Fibroblast of lung (primary cell): ENCODE measurements around the gene JPT1. TPM values are rescaled to one million over a fixed set of nuclear protein-coding genes. Genes with fewer than 3 reads are reported as not detected.
"Not testable (repeated sequence)": the region's sequence is repeated elsewhere in the genome, so short reads cannot be mapped to it uniquely, and the experiment has no call there.

Experiments
- DNase-seq, 2 donors: peaks; one replicate each; pipeline versions ENCODE4 v3.0.0 to v3.0.0-alpha.2; 2010; ENCODE audit warnings: low read depth in 2 of 2
- H2AFZ ChIP-seq: 2 replicates; pipeline ENCODE4 v1.5.1; 2012; ENCODE audit warnings: low read length, control low read depth, inconsistent platforms
- H3K27ac ChIP-seq: 2 replicates; pipeline ENCODE4 v1.5.1; 2011; ENCODE audit warnings: low read length, control low read depth; ENCODE audit not compliant: insufficient read depth
- H3K27me3 ChIP-seq: 2 replicates; pipeline ENCODE4 v1.5.1; 2011; ENCODE audit warnings: mild to moderate bottlenecking, low read length; ENCODE audit not compliant: control insufficient read depth, insufficient read depth
- H3K36me3 ChIP-seq: 2 replicates; pipeline ENCODE4 v1.5.1; 2011; ENCODE audit warnings: low read length; ENCODE audit not compliant: control insufficient read depth, insufficient read depth
- H3K4me1 ChIP-seq: 2 replicates; pipeline ENCODE4 v1.5.1; 2011; ENCODE audit warnings: low read length; ENCODE audit not compliant: control insufficient read depth, insufficient read depth; ENCODE audit errors: extremely low read depth
- H3K4me2 ChIP-seq: 2 replicates; pipeline ENCODE4 v1.5.1; 2011; ENCODE audit warnings: low read length, control low read depth; ENCODE audit not compliant: insufficient read depth; ENCODE audit errors: extremely low read depth
- H3K4me3 ChIP-seq, 4 experiments: fragments of 200-600 bp in 1 of 4; sonication (generic) in 1 of 4; replicated peaks in 1 of 4; 2 replicates each; pipeline ENCODE4 v1.5.1; 2011 to 2016; ENCODE audit warnings: low read length in 4 of 4, low read depth in 3 of 4, mild to moderate bottlenecking in 3 of 4, control low read depth in 2 of 4, inconsistent platforms in 1 of 4, mixed read lengths in 1 of 4; ENCODE audit not compliant: insufficient read depth in 1 of 4; ENCODE audit errors: control extremely low read depth in 1 of 4
- H3K79me2 ChIP-seq: 2 replicates; pipeline ENCODE4 v1.5.1; 2012; ENCODE audit warnings: mild to moderate bottlenecking, low read length, inconsistent platforms; ENCODE audit not compliant: control insufficient read depth, insufficient read depth
- H3K9ac ChIP-seq: 2 replicates; pipeline ENCODE4 v1.5.1; 2011; ENCODE audit warnings: mild to moderate bottlenecking, low read length, control low read depth; ENCODE audit not compliant: insufficient read depth
- H3K9me3 ChIP-seq: 2 replicates; pipeline ENCODE4 v1.5.1; 2012; ENCODE audit warnings: low read depth, low read length; ENCODE audit not compliant: control insufficient read depth, insufficient read depth
- H4K20me1 ChIP-seq: 2 replicates; pipeline ENCODE4 v1.5.1; 2011; ENCODE audit warnings: low read length; ENCODE audit not compliant: control insufficient read depth, insufficient read depth; ENCODE audit errors: extremely low read depth
- EZH2 ChIP-seq: IDR thresholded peaks from 2 replicates; pipeline ENCODE4 v1.5.1; 2012; ENCODE audit warnings: low read length, control low read depth, mild to moderate bottlenecking; ENCODE audit errors: missing control alignments
- polyA plus RNA-seq, 2 donors: library from polyadenylated mRNA; depleted of rRNA in 1 of 2; stranded (reverse) in 1 of 2; unstranded in 1 of 2; fragments of >200 nt; gene quantifications; 2 replicates each; pipeline ENCODE4 v1.2.1, GENCODE V29; 2011 to 2012; ENCODE audit warnings: missing spikeins in 1 of 2
- total RNA-seq: library from RNA; depleted of rRNA; stranded (reverse); fragments of >200 nt; gene quantifications from 2 replicates; pipeline ENCODE4 v1.2.1, GENCODE V29; 2014
- TF ChIP-seq, protein P1 (sequence below), 2 donors: IDR thresholded peaks in 1 of 2; conservative IDR thresholded peaks in 1 of 2; 1 replicate in 1 of 2; 2 replicates in 1 of 2; pipeline ENCODE4 v1.5.1; 2011 to 2012; ENCODE audit warnings: low read length in 2 of 2, control low read depth in 1 of 2, inconsistent platforms in 1 of 2, low read depth in 1 of 2, mild to moderate bottlenecking in 1 of 2

Gene JPT1
- total and polyA plus RNA-seq, 2 donors (not counting 1 experiment from before 2014, with no cell fraction given), result 78.8 to 142 TPM

DNA sequence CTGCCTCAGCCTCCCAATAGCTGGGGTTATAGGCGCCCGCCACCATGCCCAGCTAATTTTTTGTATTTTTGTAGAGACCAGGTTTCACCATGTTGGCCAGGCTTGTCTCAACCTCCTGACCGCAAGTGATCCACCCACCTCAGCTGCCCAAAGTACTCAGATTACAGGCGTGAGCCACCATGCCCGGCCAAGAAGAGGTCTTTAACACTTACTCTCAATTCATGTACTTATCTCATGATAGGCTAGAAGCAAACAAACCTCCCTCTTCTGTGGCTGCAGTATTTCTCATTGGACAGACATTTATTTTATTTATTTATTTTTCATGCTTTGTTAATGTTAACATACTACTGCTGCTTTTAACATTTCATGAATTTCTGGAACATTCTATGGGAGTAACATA, 15.8 kb downstream of the JPT1 start:
- peaks cover 3% of the 10 kb centered on the region for H3K36me3 ChIP-seq
- H3K9ac ChIP-seq, result no peak overlapping the region
- no peak overlapping the region for H3K27ac ChIP-seq
- DNase-seq, result no peak
- H3K4me3 ChIP-seq, result no peak overlapping the region
- no peak overlapping the region for H3K4me2 ChIP-seq
- no peaks in the 10 kb centered on the region for H3K4me1 ChIP-seq
- no peaks in the 10 kb centered on the region for H3K79me2 ChIP-seq
- TF ChIP-seq, protein P1, sequence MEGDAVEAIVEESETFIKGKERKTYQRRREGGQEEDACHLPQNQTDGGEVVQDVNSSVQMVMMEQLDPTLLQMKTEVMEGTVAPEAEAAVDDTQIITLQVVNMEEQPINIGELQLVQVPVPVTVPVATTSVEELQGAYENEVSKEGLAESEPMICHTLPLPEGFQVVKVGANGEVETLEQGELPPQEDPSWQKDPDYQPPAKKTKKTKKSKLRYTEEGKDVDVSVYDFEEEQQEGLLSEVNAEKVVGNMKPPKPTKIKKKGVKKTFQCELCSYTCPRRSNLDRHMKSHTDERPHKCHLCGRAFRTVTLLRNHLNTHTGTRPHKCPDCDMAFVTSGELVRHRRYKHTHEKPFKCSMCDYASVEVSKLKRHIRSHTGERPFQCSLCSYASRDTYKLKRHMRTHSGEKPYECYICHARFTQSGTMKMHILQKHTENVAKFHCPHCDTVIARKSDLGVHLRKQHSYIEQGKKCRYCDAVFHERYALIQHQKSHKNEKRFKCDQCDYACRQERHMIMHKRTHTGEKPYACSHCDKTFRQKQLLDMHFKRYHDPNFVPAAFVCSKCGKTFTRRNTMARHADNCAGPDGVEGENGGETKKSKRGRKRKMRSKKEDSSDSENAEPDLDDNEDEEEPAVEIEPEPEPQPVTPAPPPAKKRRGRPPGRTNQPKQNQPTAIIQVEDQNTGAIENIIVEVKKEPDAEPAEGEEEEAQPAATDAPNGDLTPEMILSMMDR (conservative IDR thresholded peaks at IDR 0.05 in 1 of 2, IDR thresholded peaks at IDR 0.05 in 1 of 2; ENCODE audit: low read depth in 1 of 2, low read length in 2 of 2), result no peak
- TF ChIP-seq EZH2, result no peak
- H3K27me3 ChIP-seq, result no peaks in the 10 kb centered on the region
- no peaks in the 10 kb centered on the region for H3K9me3 ChIP-seq
- no peaks in the 10 kb centered on the region for H4K20me1 ChIP-seq
- H2AFZ ChIP-seq, result no peak overlapping the region

DNA sequence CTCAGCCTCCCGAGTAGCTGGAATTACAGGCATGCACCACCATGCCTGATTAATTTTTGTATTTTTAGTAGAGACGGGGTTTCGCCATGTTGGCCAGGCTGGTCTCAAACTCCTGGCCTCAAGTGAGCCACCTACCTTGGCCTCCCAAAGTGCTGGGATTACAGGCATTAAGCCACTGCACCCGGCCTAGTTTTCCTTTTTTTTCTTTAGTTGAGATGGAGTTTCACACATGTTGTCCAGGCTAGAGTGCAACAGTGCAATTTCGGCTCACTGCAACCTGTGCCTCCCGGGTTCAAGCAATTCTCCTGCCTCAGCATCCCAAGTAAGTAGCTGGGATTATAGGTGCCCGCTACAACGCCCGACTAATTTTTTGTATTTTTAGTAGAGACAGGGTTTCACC, 16.6 kb downstream of the JPT1 start:
- H3K27me3 ChIP-seq, H3K36me3 ChIP-seq: not testable (repeated sequence)

DNA sequence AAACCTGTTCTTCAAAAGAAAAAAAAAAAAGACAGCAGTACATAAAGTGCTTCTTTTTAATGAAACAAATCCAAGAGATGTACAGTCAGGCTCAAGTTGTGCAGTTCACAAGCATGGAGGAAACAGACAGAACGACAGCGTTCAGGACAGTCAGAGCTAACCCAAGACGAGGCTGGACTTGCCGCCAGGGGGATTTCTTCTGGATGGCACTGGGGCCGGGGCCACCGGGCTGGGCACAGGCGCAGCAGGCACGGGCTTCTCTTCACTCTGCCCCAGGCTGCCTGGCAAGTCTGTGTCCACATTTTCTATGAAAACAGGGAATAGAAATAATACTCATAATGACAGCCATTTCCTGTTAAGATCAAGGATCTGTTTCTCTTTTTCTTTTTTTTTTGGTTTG, 18.4 kb downstream of the JPT1 start:
- DNase-seq, result no peak
- H3K27ac ChIP-seq, result no peak overlapping the region
- no peaks in the 10 kb centered on the region for H3K9me3 ChIP-seq
- no peak overlapping the region for H3K4me3 ChIP-seq
- no peaks in the 10 kb centered on the region for H3K27me3 ChIP-seq
- no peaks in the 10 kb centered on the region for H4K20me1 ChIP-seq
- H3K79me2 ChIP-seq, result no peaks in the 10 kb centered on the region
- no peak overlapping the region for H3K4me2 ChIP-seq
- H3K36me3 ChIP-seq, result peaks cover 3% of the 10 kb centered on the region
- no peak for TF ChIP-seq EZH2
- TF ChIP-seq, protein P1 (conservative IDR thresholded peaks at IDR 0.05 in 1 of 2, IDR thresholded peaks at IDR 0.05 in 1 of 2; ENCODE audit: low read depth in 1 of 2, low read length in 2 of 2), result no peak
- no peak overlapping the region for H2AFZ ChIP-seq
- H3K9ac ChIP-seq, result no peak overlapping the region
- no peaks in the 10 kb centered on the region for H3K4me1 ChIP-seq

More for the DNA sequence above, 16.6 kb downstream of the JPT1 start:
- H2AFZ ChIP-seq, H3K4me1 ChIP-seq, H4K20me1 ChIP-seq, H3K4me3 ChIP-seq, H3K79me2 ChIP-seq, H3K27ac ChIP-seq, H3K9ac ChIP-seq, H3K4me2 ChIP-seq, H3K9me3 ChIP-seq, DNase-seq: not testable (repeated sequence)
